ENCODE results near the gene ACVR2B.

ACVR2B gene

DNA sequence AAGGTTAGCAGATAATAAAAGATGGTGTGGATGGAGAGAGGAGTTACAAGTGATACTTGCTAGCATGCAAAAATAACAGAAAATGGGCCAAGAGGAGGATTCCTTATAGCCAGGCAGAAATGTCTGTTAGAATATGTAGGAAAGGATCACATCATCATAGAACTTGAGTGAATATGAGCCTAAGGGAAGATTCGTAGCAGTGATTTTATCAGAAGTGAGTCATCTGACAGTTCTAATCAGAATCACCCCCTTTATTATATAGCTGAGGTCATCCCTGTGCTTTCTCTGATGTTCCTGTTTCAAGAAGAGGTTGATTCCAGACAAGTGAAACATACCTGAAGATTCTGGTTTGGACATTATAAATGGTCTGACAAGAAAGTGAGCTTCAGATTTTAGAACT, 65.3 kb downstream of the ACVR2B start:
- peak; percentile 99 for ATAC-seq
- TF ChIP-seq ISL1 (CRISPR knock-in tag; IDR thresholded peaks at IDR 0.05), result peak; percentile 65
- no peak for TF ChIP-seq TCF4 (CRISPR knock-in tag; IDR thresholded peaks at IDR 0.05; ENCODE audit: borderline replicate concordance)

DNA sequence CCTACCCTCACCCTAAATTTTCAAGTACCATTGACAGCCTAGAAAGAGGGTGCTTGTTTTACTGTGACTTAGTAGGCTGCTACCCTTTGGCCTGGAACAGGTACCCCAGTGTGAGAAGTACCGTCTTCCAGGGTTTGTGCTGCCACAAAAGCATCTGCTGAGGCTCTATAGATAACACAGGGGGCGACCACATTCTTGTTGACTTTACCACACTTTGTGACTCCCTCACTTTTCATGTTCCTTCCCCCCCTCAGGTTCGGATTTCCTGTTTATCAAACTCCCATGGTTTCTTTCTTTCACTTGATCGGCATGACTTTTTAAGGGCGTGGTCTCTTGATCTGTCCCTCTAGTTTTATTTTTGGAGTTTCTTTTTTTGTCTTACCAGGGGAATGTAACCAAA, 66.0 kb downstream of the ACVR2B start:
- no peak for ATAC-seq
- TF ChIP-seq ZNF70 (CRISPR knock-in tag; IDR thresholded peaks at IDR 0.05) (no peak), ESRRG (CRISPR knock-in tag; IDR thresholded peaks at IDR 0.05) (no peak), SNAI2 (CRISPR knock-in tag; IDR thresholded peaks at IDR 0.05) (no peak), ISL1 (CRISPR knock-in tag; IDR thresholded peaks at IDR 0.05) (no peak), TOX (CRISPR knock-in tag; IDR thresholded peaks at IDR 0.05; ENCODE audit: borderline replicate concordance) (no peak), PPARA (CRISPR knock-in tag; IDR thresholded peaks at IDR 0.05; ENCODE audit: borderline replicate concordance) (no peak)
- TF ChIP-seq, protein P1, sequence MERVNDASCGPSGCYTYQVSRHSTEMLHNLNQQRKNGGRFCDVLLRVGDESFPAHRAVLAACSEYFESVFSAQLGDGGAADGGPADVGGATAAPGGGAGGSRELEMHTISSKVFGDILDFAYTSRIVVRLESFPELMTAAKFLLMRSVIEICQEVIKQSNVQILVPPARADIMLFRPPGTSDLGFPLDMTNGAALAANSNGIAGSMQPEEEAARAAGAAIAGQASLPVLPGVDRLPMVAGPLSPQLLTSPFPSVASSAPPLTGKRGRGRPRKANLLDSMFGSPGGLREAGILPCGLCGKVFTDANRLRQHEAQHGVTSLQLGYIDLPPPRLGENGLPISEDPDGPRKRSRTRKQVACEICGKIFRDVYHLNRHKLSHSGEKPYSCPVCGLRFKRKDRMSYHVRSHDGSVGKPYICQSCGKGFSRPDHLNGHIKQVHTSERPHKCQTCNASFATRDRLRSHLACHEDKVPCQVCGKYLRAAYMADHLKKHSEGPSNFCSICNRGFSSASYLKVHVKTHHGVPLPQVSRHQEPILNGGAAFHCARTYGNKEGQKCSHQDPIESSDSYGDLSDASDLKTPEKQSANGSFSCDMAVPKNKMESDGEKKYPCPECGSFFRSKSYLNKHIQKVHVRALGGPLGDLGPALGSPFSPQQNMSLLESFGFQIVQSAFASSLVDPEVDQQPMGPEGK (CRISPR knock-in tag; IDR thresholded peaks at IDR 0.05; ENCODE audit: borderline replicate concordance), result no peak
- TF ChIP-seq, protein P2, sequence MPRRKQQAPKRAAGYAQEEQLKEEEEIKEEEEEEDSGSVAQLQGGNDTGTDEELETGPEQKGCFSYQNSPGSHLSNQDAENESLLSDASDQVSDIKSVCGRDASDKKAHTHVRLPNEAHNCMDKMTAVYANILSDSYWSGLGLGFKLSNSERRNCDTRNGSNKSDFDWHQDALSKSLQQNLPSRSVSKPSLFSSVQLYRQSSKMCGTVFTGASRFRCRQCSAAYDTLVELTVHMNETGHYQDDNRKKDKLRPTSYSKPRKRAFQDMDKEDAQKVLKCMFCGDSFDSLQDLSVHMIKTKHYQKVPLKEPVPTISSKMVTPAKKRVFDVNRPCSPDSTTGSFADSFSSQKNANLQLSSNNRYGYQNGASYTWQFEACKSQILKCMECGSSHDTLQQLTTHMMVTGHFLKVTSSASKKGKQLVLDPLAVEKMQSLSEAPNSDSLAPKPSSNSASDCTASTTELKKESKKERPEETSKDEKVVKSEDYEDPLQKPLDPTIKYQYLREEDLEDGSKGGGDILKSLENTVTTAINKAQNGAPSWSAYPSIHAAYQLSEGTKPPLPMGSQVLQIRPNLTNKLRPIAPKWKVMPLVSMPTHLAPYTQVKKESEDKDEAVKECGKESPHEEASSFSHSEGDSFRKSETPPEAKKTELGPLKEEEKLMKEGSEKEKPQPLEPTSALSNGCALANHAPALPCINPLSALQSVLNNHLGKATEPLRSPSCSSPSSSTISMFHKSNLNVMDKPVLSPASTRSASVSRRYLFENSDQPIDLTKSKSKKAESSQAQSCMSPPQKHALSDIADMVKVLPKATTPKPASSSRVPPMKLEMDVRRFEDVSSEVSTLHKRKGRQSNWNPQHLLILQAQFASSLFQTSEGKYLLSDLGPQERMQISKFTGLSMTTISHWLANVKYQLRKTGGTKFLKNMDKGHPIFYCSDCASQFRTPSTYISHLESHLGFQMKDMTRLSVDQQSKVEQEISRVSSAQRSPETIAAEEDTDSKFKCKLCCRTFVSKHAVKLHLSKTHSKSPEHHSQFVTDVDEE (CRISPR knock-in tag; IDR thresholded peaks at IDR 0.05), result no peak
- TF ChIP-seq, protein P3, sequence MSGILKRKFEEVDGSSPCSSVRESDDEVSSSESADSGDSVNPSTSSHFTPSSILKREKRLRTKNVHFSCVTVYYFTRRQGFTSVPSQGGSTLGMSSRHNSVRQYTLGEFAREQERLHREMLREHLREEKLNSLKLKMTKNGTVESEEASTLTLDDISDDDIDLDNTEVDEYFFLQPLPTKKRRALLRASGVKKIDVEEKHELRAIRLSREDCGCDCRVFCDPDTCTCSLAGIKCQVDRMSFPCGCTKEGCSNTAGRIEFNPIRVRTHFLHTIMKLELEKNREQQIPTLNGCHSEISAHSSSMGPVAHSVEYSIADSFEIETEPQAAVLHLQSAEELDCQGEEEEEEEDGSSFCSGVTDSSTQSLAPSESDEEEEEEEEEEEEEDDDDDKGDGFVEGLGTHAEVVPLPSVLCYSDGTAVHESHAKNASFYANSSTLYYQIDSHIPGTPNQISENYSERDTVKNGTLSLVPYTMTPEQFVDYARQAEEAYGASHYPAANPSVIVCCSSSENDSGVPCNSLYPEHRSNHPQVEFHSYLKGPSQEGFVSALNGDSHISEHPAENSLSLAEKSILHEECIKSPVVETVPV (CRISPR knock-in tag; IDR thresholded peaks at IDR 0.05), result no peak
- TF ChIP-seq, protein P4, sequence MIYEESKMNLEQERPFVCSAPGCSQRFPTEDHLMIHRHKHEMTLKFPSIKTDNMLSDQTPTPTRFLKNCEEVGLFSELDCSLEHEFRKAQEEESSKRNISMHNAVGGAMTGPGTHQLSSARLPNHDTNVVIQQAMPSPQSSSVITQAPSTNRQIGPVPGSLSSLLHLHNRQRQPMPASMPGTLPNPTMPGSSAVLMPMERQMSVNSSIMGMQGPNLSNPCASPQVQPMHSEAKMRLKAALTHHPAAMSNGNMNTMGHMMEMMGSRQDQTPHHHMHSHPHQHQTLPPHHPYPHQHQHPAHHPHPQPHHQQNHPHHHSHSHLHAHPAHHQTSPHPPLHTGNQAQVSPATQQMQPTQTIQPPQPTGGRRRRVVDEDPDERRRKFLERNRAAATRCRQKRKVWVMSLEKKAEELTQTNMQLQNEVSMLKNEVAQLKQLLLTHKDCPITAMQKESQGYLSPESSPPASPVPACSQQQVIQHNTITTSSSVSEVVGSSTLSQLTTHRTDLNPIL (CRISPR knock-in tag; IDR thresholded peaks at IDR 0.05; ENCODE audit: low read depth), result no peak

DNA sequence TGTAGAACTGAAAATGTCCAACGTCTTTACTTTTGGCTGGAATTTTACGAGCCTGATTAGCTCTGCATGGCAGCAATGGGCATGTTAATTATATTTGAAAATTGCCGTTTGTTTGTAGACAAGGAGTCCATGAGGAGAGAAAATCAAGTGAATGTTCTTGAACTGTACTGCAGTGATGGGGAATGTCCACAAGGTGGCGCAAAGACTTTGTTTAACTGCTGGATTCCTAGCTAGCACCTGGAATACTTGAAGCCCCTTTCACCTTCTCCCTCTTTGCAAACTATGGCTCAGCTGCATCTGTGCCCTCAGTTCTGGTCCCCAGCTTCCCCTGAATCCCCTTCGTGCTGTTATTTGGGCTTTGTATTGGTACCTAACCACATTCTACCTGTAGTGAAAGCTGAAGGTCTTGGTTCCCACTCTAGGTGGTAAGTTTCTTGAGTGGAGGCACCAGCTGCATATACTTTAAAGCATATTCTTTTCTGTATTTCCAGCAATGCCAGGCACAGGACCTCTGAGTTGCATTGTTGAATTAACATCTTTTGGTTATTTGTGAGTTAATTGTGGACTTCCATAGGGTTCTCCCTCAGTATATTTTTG, 67.8 kb downstream of the ACVR2B start:
- peak; percentile 52; the same call in 2 of the 3 replicates for ATAC-seq

More for the DNA sequence above, 67.8 kb downstream of the ACVR2B start:
- TF ChIP-seq ARNTL (CRISPR knock-in tag; IDR thresholded peaks at IDR 0.05; ENCODE audit: borderline replicate concordance, low read depth), result no peak
- TF ChIP-seq, protein P2 (CRISPR knock-in tag; IDR thresholded peaks at IDR 0.05), result no peak
- no peak for TF ChIP-seq ZFP3 (CRISPR knock-in tag; IDR thresholded peaks at IDR 0.05)
- TF ChIP-seq RARB (CRISPR knock-in tag; IDR thresholded peaks at IDR 0.05), result no peak
- TF ChIP-seq, protein P4 (CRISPR knock-in tag; IDR thresholded peaks at IDR 0.05; ENCODE audit: low read depth), result no peak
- TF ChIP-seq TOX (CRISPR knock-in tag; IDR thresholded peaks at IDR 0.05; ENCODE audit: borderline replicate concordance), result no peak
- TF ChIP-seq TCF4 (CRISPR knock-in tag; IDR thresholded peaks at IDR 0.05; ENCODE audit: borderline replicate concordance), result no peak
- no peak for TF ChIP-seq ZNF70 (CRISPR knock-in tag; IDR thresholded peaks at IDR 0.05)

Data from SK-N-SH treated with all-trans-retinoic acid at 6 μM for 48 hours (cell line).